GM12873 (cell line): Measurements from ENCODE around the gene CXXC5.

Source experiments
- TF ChIP-seq, protein P1 (sequence below): IDR thresholded peaks from 2 replicates; pipeline ENCODE4 v1.5.1; 2012; ENCODE audit warnings: low read depth, mild to moderate bottlenecking, moderate library complexity, low read length, control low read depth; ENCODE audit not compliant: insufficient read depth; ENCODE audit errors: missing control alignments

The CXXC5 gene

DNA sequence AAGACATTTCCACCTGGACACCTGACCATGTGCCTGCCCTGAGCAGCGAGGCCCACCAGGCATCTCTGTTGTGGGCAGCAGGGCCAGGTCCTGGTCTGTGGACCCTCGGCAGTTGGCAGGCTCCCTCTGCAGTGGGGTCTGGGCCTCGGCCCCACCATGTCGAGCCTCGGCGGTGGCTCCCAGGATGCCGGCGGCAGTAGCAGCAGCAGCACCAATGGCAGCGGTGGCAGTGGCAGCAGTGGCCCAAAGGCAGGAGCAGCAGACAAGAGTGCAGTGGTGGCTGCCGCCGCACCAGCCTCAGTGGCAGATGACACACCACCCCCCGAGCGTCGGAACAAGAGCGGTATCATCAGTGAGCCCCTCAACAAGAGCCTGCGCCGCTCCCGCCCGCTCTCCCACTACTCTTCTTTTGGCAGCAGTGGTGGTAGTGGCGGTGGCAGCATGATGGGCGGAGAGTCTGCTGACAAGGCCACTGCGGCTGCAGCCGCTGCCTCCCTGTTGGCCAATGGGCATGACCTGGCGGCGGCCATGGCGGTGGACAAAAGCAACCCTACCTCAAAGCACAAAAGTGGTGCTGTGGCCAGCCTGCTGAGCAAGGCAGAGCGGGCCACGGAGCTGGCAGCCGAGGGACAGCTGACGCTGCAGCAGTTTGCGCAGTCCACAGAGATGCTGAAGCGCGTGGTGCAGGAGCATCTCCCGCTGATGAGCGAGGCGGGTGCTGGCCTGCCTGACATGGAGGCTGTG is 32.4 kb downstream of the CXXC5 start:
- TF ChIP-seq, protein P1, sequence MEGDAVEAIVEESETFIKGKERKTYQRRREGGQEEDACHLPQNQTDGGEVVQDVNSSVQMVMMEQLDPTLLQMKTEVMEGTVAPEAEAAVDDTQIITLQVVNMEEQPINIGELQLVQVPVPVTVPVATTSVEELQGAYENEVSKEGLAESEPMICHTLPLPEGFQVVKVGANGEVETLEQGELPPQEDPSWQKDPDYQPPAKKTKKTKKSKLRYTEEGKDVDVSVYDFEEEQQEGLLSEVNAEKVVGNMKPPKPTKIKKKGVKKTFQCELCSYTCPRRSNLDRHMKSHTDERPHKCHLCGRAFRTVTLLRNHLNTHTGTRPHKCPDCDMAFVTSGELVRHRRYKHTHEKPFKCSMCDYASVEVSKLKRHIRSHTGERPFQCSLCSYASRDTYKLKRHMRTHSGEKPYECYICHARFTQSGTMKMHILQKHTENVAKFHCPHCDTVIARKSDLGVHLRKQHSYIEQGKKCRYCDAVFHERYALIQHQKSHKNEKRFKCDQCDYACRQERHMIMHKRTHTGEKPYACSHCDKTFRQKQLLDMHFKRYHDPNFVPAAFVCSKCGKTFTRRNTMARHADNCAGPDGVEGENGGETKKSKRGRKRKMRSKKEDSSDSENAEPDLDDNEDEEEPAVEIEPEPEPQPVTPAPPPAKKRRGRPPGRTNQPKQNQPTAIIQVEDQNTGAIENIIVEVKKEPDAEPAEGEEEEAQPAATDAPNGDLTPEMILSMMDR, result no peak

DNA sequence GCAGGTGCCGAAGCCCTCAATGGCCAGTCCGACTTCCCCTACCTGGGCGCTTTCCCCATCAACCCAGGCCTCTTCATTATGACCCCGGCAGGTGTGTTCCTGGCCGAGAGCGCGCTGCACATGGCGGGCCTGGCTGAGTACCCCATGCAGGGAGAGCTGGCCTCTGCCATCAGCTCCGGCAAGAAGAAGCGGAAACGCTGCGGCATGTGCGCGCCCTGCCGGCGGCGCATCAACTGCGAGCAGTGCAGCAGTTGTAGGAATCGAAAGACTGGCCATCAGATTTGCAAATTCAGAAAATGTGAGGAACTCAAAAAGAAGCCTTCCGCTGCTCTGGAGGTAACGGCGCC is 32.9 kb downstream of the CXXC5 start:
- TF ChIP-seq, protein P1, result no peak

DNA sequence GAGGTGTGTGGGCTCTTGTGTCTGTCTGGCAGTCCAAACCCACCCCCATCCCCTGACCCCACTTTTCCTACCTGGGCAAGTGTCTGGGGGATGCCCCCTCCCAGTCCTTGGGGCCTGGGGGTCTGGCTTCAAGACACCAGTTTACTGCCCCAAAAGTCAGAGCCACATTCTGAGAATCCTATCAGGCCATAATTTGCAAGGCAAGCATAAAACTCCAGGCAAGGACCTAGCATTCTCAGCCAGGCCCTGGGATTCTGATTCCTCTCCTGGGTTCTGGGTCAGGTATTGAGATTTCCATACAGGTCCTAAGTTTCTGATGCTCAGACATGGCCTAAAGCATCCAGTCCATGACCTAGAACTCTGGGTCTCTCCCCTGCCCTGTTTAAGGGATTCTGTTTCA is 33.3 kb downstream of the CXXC5 start:
- TF ChIP-seq, protein P1, result no peak

DNA sequence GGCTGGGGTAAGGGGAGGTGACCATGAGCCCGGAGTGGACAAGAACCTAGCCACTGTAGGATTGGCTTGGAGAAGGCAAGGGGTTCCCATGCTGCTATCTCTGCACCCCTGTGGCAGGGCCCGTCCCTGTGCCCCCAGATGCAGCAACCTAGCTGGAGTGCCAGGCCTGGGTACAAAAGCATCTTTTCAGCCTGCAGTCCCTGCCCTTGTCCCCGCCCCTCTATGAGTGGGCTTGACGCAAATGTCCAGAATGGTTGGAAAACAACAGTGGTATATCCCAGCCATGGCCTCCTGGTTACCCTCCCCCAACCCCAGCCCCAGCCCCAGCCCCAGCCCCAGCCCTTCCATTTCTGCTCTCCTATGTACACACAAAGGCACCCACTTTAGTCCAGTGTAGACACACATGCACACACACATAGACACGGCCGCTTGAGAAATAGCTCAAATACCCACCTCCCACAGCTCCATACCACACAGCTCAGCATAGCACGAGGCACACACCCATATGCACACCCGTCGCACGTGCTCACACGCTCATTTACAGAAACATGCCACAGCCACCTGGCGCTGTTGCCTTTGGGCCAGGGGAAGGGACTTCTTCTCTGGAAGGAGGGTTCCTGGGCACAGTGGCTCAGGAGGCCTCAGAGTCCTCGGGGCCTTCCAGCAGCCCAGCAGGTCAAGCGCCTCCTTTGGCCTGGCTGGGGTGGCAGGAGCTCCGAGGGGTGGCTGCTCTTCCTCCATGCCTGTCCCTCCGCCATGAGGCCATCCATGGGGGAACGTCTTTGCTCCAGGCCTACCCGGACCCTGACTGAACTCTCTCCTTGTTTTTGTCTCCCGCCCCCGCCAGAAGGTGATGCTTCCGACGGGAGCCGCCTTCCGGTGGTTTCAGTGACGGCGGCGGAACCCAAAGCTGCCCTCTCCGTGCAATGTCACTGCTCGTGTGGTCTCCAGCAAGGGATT is 34.1 kb downstream of the CXXC5 start:
- TF ChIP-seq, protein P1, result no peak

DNA sequence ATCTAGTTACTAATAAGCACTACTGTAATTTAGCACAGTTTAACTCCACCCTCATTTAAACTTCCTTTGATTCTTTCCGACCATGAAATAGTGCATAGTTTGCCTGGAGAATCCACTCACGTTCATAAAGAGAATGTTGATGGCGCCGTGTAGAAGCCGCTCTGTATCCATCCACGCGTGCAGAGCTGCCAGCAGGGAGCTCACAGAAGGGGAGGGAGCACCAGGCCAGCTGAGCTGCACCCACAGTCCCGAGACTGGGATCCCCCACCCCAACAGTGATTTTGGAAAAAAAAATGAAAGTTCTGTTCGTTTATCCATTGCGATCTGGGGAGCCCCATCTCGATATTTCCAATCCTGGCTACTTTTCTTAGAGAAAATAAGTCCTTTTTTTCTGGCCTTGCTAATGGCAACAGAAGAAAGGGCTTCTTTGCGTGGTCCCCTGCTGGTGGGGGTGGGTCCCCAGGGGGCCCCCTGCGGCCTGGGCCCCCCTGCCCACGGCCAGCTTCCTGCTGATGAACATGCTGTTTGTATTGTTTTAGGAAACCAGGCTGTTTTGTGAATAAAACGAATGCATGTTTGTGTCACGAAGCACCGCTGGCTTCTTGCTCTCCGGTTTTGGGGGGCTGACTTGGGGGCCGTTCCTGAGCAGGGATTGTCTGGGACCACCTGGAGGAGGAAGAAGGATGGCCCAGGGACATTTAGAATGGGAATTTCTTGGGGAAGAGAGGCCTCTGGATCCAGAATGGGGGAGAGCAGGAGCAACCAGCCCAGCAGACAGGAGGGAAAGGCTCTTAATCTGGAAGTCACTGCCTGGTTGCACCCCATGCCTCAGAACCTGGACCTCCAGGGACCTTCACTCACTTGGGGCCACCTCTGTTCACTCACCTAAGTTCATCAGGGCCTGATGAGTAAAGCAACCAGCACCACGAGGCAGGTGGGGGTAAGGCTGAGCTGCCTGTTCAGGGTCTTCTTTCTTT is 35.4 kb downstream of the CXXC5 start:
- TF ChIP-seq, protein P1, result no peak

DNA sequence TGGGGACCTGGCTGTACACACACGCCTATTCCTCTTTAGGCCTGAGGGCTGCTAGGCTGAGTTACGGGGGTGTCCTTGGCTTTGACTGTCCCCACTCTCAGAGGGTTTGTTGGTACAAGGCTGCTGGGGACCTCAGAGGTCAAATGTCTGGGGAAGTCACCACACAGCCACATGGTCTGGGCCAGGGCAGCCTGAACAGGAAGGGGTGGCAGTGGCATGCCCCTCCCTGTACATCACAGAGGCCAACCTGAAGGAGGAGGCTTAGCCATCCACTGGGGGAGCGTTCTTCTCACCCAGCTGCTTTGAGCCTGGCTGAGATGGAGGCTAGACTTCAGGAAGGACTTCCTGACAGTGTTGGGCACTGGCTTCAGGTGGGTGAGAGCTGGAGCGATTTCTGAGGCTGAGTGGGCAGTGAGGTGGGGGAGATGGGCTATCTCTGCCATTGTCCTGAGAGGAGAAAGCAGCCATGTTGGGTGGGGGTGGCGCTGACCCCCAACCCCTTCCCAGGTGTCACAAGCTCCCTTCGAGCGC is 36.3 kb downstream of the CXXC5 start:
- TF ChIP-seq, protein P1, result no peak
